K562 (cell line): Measurements from ENCODE around the gene MYO3B. TPM values are rescaled to one million over a fixed set of nuclear protein-coding genes. Genes with fewer than 3 reads are reported as not detected.

Experiments used
- CBX1 ChIP-seq: sonication (generic); IDR thresholded peaks from 2 replicates; pipeline ENCODE4 v1.6.1; 2016; ENCODE audit warnings: antibody characterized with exemption, low read depth, mild to moderate bottlenecking
- CHD4 ChIP-seq: fragments of 200-600 bp; sonication (generic); IDR thresholded peaks from 3 replicates; pipeline ENCODE4 v1.6.1; 2012; ENCODE audit warnings: low read depth, mild to moderate bottlenecking, mixed read lengths, low read length, inconsistent platforms; ENCODE audit not compliant: insufficient read depth, insufficient replicate concordance, poor library complexity, severe bottlenecking
- FOS ChIP-seq: IDR thresholded peaks from 3 replicates; pipeline ENCODE4 v1.6.1; 2011; ENCODE audit not compliant: insufficient read length; ENCODE audit errors: extremely low read depth
- HMG20B ChIP-seq: fragments of 250-450 bp; sonication (Bioruptor Pico); IDR thresholded peaks from 2 replicates; pipeline ENCODE4 v1.5.0; 2021; ENCODE audit warnings: mild to moderate bottlenecking
- MCM5 ChIP-seq: fragments of 450-650 bp; IDR thresholded peaks from 2 replicates; pipeline ENCODE4 v1.6.1; 2016; ENCODE audit warnings: low read depth
- NCOA1 ChIP-seq: fragments of 450-650 bp; IDR thresholded peaks from 2 replicates; pipeline ENCODE4 v1.6.1; 2016; ENCODE audit warnings: low read depth
- SLC30A9 ChIP-seq: fragments of 250-450 bp; sonication (Bioruptor Pico); IDR thresholded peaks from 2 replicates; pipeline ENCODE4 v1.8.0; 2022; ENCODE audit warnings: mild to moderate bottlenecking, moderate library complexity
- TEAD2 ChIP-seq: fragments of 450-650 bp; IDR thresholded peaks from 2 replicates; pipeline ENCODE4 v1.6.1; 2016; ENCODE audit warnings: missing genetic modification characterization, control low read depth, missing compliant biosample characterization
- WHSC1 ChIP-seq: IDR thresholded peaks from one replicate; pipeline ENCODE4 v1.6.1; 2012; ENCODE audit warnings: low read length, control low read depth, inconsistent platforms
- ZFP91 ChIP-seq: sonication (generic); formaldehyde crosslinking; IDR thresholded peaks from 2 replicates; pipeline ENCODE4 v1.8.0; 2022; ENCODE audit warnings: mild to moderate bottlenecking, missing genetic modification reagents
- ZNF253 ChIP-seq: fragments of 250-450 bp; sonication (Bioruptor Pico); conservative IDR thresholded peaks from 2 replicates; pipeline ENCODE4 v1.6.1; 2021; ENCODE audit warnings: mild to moderate bottlenecking
- ZNF318 ChIP-seq, 2 experiments: fragments of 450-650 bp; IDR thresholded peaks; 2 replicates each; pipeline ENCODE4 v1.6.1; 2016; ENCODE audit warnings: mild to moderate bottlenecking in 2 of 2, borderline replicate concordance in 1 of 2, low read depth in 1 of 2, moderate library complexity in 1 of 2
- ZNF445 ChIP-seq: fragments of 250-450 bp; sonication (Bioruptor Pico); IDR thresholded peaks from 2 replicates; pipeline ENCODE4 v1.4.0; 2020; ENCODE audit warnings: low read depth, mild to moderate bottlenecking, moderate library complexity
- ZNF449 ChIP-seq: fragments of 250-450 bp; sonication (Bioruptor Pico); IDR thresholded peaks from 2 replicates; pipeline ENCODE4 v1.8.0; 2022; ENCODE audit warnings: moderate library complexity, mild to moderate bottlenecking, inconsistent platforms
- ZNF766 ChIP-seq: fragments of 200-800 bp; sonication (Bioruptor generic); conservative IDR thresholded peaks from 2 replicates; pipeline ENCODE4 v1.6.1; 2016; ENCODE audit warnings: missing genetic modification characterization, missing compliant biosample characterization
- polyA plus RNA-seq, 8 experiments: library from polyadenylated mRNA; depleted of rRNA in 4 of 8; stranded (reverse) in 5 of 8; unstranded in 3 of 8; fragments of >200 nt; fragmentation: Nextera tagmentation in 2 of 8; fragmentation: Illumina TruSeq in 1 of 8; extraction: Ambion mirVana in 2 of 8; extraction: Trizol in 1 of 8; gene quantifications; 2 replicates each; pipeline versions ENCODE4 v1.2.1 to v1.2.3, GENCODE V29; 2011 to 2014; ENCODE audit warnings: inconsistent platforms in 1 of 8, missing spikeins in 1 of 8
- total RNA-seq, 7 experiments: library from RNA; depleted of rRNA in 6 of 7; stranded (reverse); fragments of >200 nt in 6 of 7; fragmentation: Illumina TruSeq in 2 of 7; extraction: Trizol in 2 of 7; gene quantifications; 2 replicates each; pipeline versions ENCODE4 v1.2.1 to v1.2.3, GENCODE V29; 2011 to 2021; ENCODE audit warnings: low replicate concordance in 1 of 7
- TF ChIP-seq, protein P1 (sequence below): fragments of 250-450 bp; sonication (Bioruptor Pico); IDR thresholded peaks from 2 replicates; pipeline ENCODE4 v1.8.0; 2021; ENCODE audit warnings: borderline replicate concordance, mild to moderate bottlenecking, moderate library complexity; ENCODE audit not compliant: poor library complexity, severe bottlenecking

The MYO3B gene
- total and polyA plus RNA-seq, 9 of the 15 experiments (the other 6 are each of a cell fraction or from before 2014, with no cell fraction given): 2.7 to 6.5 (median 3.6) TPM

GRCh38 chr2:170362871-170363631 lies 185.1 kb downstream of the MYO3B start (continued):
- TF ChIP-seq, protein P1, sequence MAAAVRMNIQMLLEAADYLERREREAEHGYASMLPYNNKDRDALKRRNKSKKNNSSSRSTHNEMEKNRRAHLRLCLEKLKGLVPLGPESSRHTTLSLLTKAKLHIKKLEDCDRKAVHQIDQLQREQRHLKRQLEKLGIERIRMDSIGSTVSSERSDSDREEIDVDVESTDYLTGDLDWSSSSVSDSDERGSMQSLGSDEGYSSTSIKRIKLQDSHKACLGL (CRISPR knock-in tag): no peak
- TF ChIP-seq CHD4: no peak
- no peak for TF ChIP-seq ZNF318 (IDR thresholded peaks at IDR 0.05; ENCODE audit: borderline replicate concordance in 1 of 2, low read depth in 1 of 2)
- no peak for TF ChIP-seq NCOA1
- TF ChIP-seq ZFP91: no peak
- TF ChIP-seq CBX1: no peak
- no peak for TF ChIP-seq WHSC1
- no peak for TF ChIP-seq MCM5
- no peak for TF ChIP-seq ZNF449 (CRISPR knock-in tag)
- TF ChIP-seq TEAD2: no peak
- TF ChIP-seq ZNF253: no peak
- peak; percentile 67 for TF ChIP-seq ZNF766 (CRISPR knock-in tag)
- TF ChIP-seq SLC30A9 (CRISPR knock-in tag): no peak
- no peak; the same call in 1 of the 2 replicates for TF ChIP-seq HMG20B
- TF ChIP-seq ZNF445 (CRISPR knock-in tag): no peak
- no peak for TF ChIP-seq FOS
